Neuronal stem cell (in vitro differentiated cells): ENCODE results near the gene TSPEAR.

Experiments used
- DNase-seq: peaks from one replicate; pipeline ENCODE4 v3.0.0-alpha.2; 2013; ENCODE audit warnings: low spot score
- H2AFZ ChIP-seq: one replicate; pipeline ENCODE4 v1.6.1; 2013; ENCODE audit warnings: mild to moderate bottlenecking, low read length, inconsistent platforms
- H2AK5ac ChIP-seq: 2 replicates; pipeline ENCODE4 v1.6.1; 2013; ENCODE audit warnings: low read depth, mild to moderate bottlenecking, inconsistent platforms, low read length, moderate library complexity, mixed read lengths
- H2BK120ac ChIP-seq: 2 replicates; pipeline ENCODE4 v1.6.1; 2013; ENCODE audit warnings: low read depth, mild to moderate bottlenecking, inconsistent platforms, low read length, moderate library complexity, mixed read lengths
- H2BK12ac ChIP-seq: one replicate; pipeline ENCODE4 v1.6.1; 2013; ENCODE audit warnings: low read length, inconsistent platforms
- H2BK15ac ChIP-seq: 2 replicates; pipeline ENCODE4 v1.6.1; 2013; ENCODE audit warnings: mild to moderate bottlenecking, low read length, inconsistent platforms, mixed read lengths
- H2BK5ac ChIP-seq: one replicate; pipeline ENCODE4 v1.6.1; 2013; ENCODE audit warnings: inconsistent platforms, mild to moderate bottlenecking, low read length, moderate library complexity
- H3K14ac ChIP-seq: one replicate; pipeline ENCODE4 v1.6.1; 2013; ENCODE audit warnings: low read length, inconsistent platforms
- H3K18ac ChIP-seq: 2 replicates; pipeline ENCODE4 v1.6.1; 2013; ENCODE audit warnings: low read length, inconsistent platforms
- H3K23ac ChIP-seq: 2 replicates; pipeline ENCODE4 v1.6.1; 2013; ENCODE audit warnings: low read depth, mild to moderate bottlenecking, mixed read lengths, low read length, inconsistent platforms; ENCODE audit not compliant: poor library complexity
- H3K27ac ChIP-seq: replicated peaks from 3 replicates; pipeline ENCODE4 v1.5.1; 2013; ENCODE audit warnings: low read length, inconsistent platforms
- H3K27me3 ChIP-seq, 3 experiments: 2 replicates each; pipeline ENCODE4 v1.6.1; 2013; ENCODE audit warnings: low read length in 3 of 3, mild to moderate bottlenecking in 2 of 3, inconsistent platforms in 1 of 3, low read depth in 1 of 3, mixed read lengths in 1 of 3, moderate library complexity in 1 of 3; ENCODE audit not compliant: control insufficient read depth in 3 of 3, insufficient read depth in 3 of 3
- H3K36me3 ChIP-seq, 2 donors: replicated peaks in 1 of 2; 2 replicates each; pipeline ENCODE4 v1.6.1; 2013; ENCODE audit warnings: low read length in 2 of 2; ENCODE audit not compliant: control insufficient read depth in 2 of 2, insufficient read depth in 2 of 2
- H3K4ac ChIP-seq: 2 replicates; pipeline ENCODE4 v1.6.1; 2013; ENCODE audit warnings: inconsistent platforms, mild to moderate bottlenecking, low read length, moderate library complexity
- H3K4me1 ChIP-seq, 2 donors: 1 replicate in 1 of 2; 2 replicates in 1 of 2; pipeline ENCODE4 v1.6.1; 2013; ENCODE audit warnings: low read length in 2 of 2, low read depth in 1 of 2; ENCODE audit not compliant: control insufficient read depth in 2 of 2, insufficient read depth in 1 of 2
- H3K4me2 ChIP-seq: one replicate; pipeline ENCODE4 v1.6.1; 2013; ENCODE audit warnings: mild to moderate bottlenecking, low read length, inconsistent platforms; ENCODE audit not compliant: insufficient read depth, poor library complexity, severe bottlenecking
- H3K4me3 ChIP-seq, 2 donors: 2 replicates each; pipeline ENCODE4 v1.5.1; 2013; ENCODE audit warnings: low read length in 2 of 2, mild to moderate bottlenecking in 2 of 2, inconsistent platforms in 1 of 2, moderate library complexity in 1 of 2
- H3K79me1 ChIP-seq: one replicate; pipeline ENCODE4 v1.6.1; 2013; ENCODE audit warnings: low read depth, mild to moderate bottlenecking, inconsistent platforms, low read length, moderate library complexity
- H3K9ac ChIP-seq: one replicate; pipeline ENCODE4 v1.6.1; 2013; ENCODE audit warnings: mild to moderate bottlenecking, low read depth, low read length, inconsistent platforms; ENCODE audit not compliant: poor library complexity
- H3K9me3 ChIP-seq, 2 donors: replicated peaks in 1 of 2; 2 replicates each; pipeline versions ENCODE3 to v1.6.1; 2013; ENCODE audit warnings: low read length in 2 of 2, mild to moderate bottlenecking in 2 of 2, inconsistent platforms in 1 of 2, low read depth in 1 of 2, mixed read lengths in 1 of 2, moderate library complexity in 1 of 2; ENCODE audit not compliant: control insufficient read depth in 2 of 2, insufficient read depth in 1 of 2
- H4K8ac ChIP-seq: one replicate; pipeline ENCODE4 v1.6.1; 2013; ENCODE audit warnings: low read depth, mild to moderate bottlenecking, inconsistent platforms, low read length, moderate library complexity
- H4K91ac ChIP-seq: one replicate; pipeline ENCODE4 v1.6.1; 2013; ENCODE audit warnings: low read length, low read depth, mild to moderate bottlenecking, inconsistent platforms; ENCODE audit not compliant: poor library complexity
- WGBS, 2 donors: extraction: QIAGEN DNeasy Blood & Tissue Kit; methylation state at CpG; one replicate each; pipeline ENCODE4 v1.1.7; 2013; ENCODE audit warnings: missing lambda C conversion rate in 2 of 2, mixed read lengths in 1 of 2; ENCODE audit not compliant: insufficient read length in 2 of 2, insufficient replicate concordance in 1 of 2; ENCODE audit errors: extremely low coverage in 2 of 2; 5-methylcytosine and 5-hydroxymethylcytosine counted together

The TSPEAR gene

GRCh38 chr21:44703731-44704635, 7.4 kb downstream of the TSPEAR start:
- DNase-seq, result no peak
- no peak overlapping the region for H2BK15ac ChIP-seq

GRCh38 chr21:44702973-44703730, 8.2 kb downstream of the TSPEAR start:
- Histone ChIP-seq H4K91ac (no peak overlapping the region), H3K9me3 (peaks cover 0 to 6% of the 10 kb centered on the region in 2 donors), H2BK120ac (peak overlapping the region; percentile 91), H3K36me3 (no peaks in the 10 kb centered on the region), H3K4me1 (peaks cover 12 to 17% of the 10 kb centered on the region in 2 donors), H3K18ac (peak overlapping the region; percentile 89), H3K27me3 (peaks cover 20 to 81% (median 36%) of the 10 kb centered on the region in 3 experiments), H2BK5ac (peak overlapping the region; percentile 5), H2AFZ (no peak overlapping the region), H4K8ac (no peak overlapping the region), H3K79me1 (peaks cover 3% of the 10 kb centered on the region), H3K4me3 (no peak overlapping the region), H3K4me2 (no peak overlapping the region), H3K9ac (no peak overlapping the region), H2AK5ac (peak overlapping the region; percentile 94), H3K23ac (peak overlapping the region; percentile 65), H2BK12ac (no peak overlapping the region), H3K14ac (peak overlapping the region; percentile 84), H3K4ac (no peak overlapping the region), H2BK15ac (peak overlapping the region; percentile 97), H3K27ac (no peak overlapping the region)
- no CpG with 5 or more reads among the region's 16 CpGs for WGBS, 2 donors
- no peak for DNase-seq

More at GRCh38 chr21:44703731-44704635, 7.4 kb downstream of the TSPEAR start:
- Histone ChIP-seq H3K36me3 (no peaks in the 10 kb centered on the region), H3K4me1 (peaks cover 15 to 21% of the 10 kb centered on the region in 2 donors), H2BK120ac (peak overlapping the region; percentile 91), H2AFZ (no peak overlapping the region), H2BK5ac (peak overlapping the region; percentile 5), H2AK5ac (peak overlapping the region; percentile 8), H3K23ac (peak overlapping the region; percentile 65), H3K4me3 (no peak overlapping the region), H4K91ac (no peak overlapping the region), H3K9ac (no peak overlapping the region), H3K27me3 (peaks cover 28 to 85% (median 45%) of the 10 kb centered on the region in 3 experiments), H3K18ac (peak overlapping the region; percentile 13), H3K14ac (no peak overlapping the region), H3K27ac (no peak overlapping the region), H3K4me2 (no peak overlapping the region), H4K8ac (no peak overlapping the region), H3K79me1 (peaks cover 3% of the 10 kb centered on the region), H3K9me3 (peaks cover 0 to 6% of the 10 kb centered on the region in 2 donors), H2BK12ac (no peak overlapping the region), H3K4ac (no peak overlapping the region)
- no CpG with 5 or more reads among the region's 13 CpGs for WGBS, 2 donors

DNA sequence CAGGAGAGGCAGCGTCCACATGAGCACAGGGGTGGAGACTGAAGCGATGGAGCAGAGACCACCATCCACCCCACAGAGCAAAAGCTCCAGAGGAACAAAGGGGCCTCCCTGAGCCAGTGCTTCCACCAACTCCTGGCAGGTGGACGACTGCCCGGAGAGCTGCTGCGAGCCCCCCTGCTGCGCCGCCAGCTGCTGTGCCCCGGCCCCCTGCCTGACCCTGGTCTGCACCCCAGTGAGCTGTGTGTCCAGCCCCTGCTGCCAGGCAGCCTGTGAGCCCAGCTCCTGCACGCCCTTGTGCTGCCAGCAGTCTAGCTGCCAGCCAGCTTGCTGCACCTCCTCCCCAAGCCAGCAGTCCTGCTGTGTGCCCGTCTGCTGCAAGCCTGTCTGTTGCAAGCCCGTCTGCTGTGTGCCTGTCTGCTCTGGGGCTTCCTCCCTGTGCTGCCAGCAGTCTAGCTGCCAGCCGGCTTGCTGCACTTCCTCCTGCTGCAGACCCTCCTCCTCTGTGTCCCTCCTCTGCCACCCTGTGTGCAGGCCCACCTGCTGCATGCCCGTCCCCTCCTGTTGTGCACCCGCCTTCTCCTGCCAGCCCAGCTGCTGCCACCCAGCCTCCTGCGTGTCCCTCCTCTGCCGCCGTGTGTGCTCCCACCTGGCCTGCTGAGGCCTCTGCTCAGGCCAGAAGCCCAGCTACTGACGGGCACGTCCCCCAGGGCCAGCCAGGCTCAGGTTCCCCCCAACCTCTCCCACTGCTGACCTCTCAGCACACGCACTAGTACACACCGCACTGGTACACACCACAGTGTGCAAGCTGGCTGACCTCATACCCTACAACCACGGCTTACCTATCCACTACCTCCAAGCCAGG, 9.0 kb downstream of the TSPEAR start:
- H3K27ac ChIP-seq, result no peak overlapping the region
- H3K79me1 ChIP-seq, result peaks cover 3% of the 10 kb centered on the region
- no peaks in the 10 kb centered on the region for H3K36me3 ChIP-seq
- H2BK15ac ChIP-seq, result peak overlapping the region; percentile 97
- H3K4me1 ChIP-seq, result peaks cover 11 to 18% of the 10 kb centered on the region in 2 donors
- H3K9ac ChIP-seq, result peak overlapping the region; percentile 72
- peaks cover 15 to 75% (median 28%) of the 10 kb centered on the region in 3 experiments for H3K27me3 ChIP-seq
- no peak overlapping the region for H4K91ac ChIP-seq
- H3K18ac ChIP-seq, result peak overlapping the region; percentile 89
- peak overlapping the region; percentile 84 for H3K14ac ChIP-seq
- H4K8ac ChIP-seq, result peak overlapping the region; percentile 65
- peak overlapping the region; percentile 93 for H3K23ac ChIP-seq
- H2AFZ ChIP-seq, result no peak overlapping the region
- peak overlapping the region; percentile 94 for H2AK5ac ChIP-seq
- DNase-seq, result no peak
- peak overlapping the region; percentile 99 for H2BK12ac ChIP-seq
- H2BK120ac ChIP-seq, result no peak overlapping the region
- peaks cover 0 to 6% of the 10 kb centered on the region in 2 donors for H3K9me3 ChIP-seq
- H3K4me3 ChIP-seq, result no peak overlapping the region
- peak overlapping the region; percentile 39 for H2BK5ac ChIP-seq
- no peak overlapping the region for H3K4me2 ChIP-seq
- H3K4ac ChIP-seq, result peak overlapping the region; percentile 89
- no CpG with 5 or more reads among the region's 22 CpGs for WGBS, 2 donors
